ENCODE data around the gene ADCY6.

ADCY6 gene

DNA sequence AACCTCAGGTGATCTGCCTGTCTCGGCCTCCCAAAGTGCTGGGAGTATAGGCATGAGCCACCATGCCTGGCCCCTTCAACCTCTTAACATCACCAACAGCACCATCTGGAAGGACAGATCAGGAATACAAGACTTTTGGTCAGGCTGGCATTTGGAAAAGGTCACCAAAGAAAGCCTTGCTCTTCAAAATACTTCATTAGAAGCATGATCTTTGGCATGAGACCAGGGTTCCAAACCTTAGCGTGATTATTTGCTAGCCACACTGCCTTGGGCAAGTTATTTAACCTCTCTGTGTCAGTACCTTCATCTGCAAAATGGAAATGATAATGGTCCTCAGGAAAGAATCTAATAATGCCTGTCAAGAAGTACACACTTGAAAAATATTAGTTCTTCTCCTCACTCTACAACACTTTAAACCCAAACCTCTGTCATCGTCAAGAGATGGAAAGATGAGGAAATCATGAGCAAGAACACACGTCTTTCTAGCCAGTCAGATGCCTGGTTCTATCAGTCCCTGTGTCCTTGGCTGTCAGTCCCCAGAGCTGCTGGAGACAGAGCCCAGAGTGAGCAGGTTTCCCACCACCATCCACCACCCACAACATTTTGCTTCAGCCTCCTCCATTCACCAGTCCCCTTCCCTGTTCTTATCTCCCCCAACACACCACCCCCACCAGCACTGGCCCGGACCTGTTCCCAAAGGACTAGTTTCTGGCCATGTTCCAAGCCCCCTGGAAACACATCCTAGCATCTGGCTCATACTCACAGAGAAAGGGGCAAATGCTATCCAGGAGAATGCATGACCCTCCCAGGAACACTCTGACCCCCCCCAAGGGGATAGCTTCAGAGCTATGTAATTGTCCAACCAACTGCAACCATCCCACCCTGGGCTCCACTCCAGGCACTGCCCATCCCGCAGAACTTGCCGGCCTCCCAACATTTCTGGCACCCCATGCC is 2.0 kb downstream of the ADCY6 start:
- in situ Hi-C loops (cut with HindIII; ENCODE audit: low sequenced_read_pairs), result no loop called here

DNA sequence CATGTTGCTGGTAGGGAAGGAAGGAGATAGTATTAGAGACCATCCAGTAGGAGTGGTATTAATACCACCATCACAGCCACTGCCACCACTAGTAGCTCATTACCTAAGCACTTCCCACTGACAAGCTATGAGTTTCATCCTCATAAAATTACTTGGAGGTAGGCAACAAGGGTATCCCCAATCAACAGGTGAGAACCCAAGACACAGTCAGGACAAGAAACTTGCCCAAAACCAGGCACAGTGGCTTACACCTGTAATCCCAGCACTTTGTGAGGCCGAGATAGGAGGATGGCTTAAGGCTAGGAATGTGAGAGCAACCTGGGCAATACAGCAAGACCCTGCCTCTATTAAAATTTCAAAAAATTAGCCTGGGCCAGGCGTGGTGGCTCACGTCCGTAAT is 5.5 kb downstream of the ADCY6 start:
- in situ Hi-C loops (cut with HindIII; ENCODE audit: low sequenced_read_pairs), result no loop called here

DNA sequence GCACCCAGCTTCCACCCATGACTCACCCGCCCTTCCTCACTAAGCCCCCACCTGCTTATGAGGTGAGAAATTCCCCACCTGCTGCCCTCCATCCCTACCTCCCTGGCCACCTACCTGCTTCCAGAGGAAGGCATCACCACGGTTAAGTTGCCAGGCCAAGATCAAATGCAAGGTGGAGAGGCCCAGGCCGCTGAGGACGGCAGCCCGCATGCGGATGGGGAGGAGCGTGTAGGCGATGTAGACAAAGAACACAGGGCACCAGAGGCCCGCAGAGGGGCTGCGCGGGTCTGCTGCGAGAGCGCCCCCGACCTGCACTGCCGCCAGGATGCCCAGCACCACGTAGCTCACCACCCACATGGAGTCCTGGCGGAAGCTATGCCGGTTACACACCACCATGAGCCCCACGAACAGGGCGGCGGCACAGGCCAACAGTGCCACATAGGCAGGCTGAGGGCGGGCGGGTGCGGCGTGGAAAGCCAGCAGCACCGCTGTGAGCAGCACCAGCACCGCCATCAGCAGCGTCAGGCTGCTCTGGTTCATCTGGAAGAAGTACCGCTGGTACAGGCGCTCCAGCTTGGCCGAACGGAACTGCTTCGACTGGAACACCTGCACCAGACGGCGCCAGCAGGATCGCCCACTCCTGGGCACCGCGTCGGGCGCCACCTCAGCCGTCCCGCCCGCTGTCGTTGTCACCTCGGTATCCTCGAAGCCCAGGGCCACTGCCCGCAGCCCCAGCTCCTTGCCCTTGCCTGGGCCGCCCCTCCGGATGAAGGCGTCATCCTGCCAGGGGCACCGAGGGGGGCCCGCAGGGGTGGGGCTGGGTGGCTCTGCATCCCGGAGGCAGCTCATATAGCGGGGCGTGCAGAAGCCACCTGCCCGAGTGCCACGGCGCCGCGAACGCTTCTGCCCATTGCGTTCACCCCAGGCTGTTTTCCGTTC is 6.2 kb downstream of the ADCY6 start:
- in situ Hi-C loops (cut with HindIII; ENCODE audit: low sequenced_read_pairs), result no loop called here

DNA sequence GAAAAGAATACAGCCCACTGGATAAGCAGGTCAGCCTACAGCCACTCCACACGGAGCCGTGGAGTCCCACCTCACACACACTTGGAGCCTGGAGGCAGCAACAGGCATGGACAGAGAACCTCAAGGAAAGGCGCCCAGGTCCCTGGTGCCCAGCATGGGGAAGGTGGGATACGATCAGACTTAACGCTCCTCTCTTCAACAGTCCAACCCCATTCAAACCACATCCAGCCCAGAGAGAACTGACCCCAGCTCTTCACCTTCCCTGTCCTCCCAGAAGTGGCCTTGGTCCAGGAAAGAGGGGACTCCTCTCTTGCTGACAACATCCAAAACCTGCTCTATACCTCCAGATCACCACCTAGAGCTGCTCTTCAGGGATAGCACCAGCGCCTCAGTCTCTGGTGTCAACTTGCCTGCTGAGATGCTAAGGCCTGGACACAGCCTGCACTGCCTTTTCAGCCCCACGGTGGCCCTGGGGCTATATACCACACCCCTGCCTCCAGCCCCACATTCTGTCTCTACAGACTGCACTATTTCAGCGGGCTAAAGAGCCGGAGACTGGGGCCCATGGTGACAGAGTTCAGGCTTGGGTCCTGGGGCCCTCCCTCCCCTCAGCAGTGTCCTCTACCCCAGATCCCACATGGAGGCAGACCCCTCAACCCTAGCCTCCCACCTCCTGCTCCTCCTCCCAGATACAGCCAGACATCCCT is 7.0 kb downstream of the ADCY6 start:
- in situ Hi-C loops (cut with HindIII; ENCODE audit: low sequenced_read_pairs), result no loop called here

DNA sequence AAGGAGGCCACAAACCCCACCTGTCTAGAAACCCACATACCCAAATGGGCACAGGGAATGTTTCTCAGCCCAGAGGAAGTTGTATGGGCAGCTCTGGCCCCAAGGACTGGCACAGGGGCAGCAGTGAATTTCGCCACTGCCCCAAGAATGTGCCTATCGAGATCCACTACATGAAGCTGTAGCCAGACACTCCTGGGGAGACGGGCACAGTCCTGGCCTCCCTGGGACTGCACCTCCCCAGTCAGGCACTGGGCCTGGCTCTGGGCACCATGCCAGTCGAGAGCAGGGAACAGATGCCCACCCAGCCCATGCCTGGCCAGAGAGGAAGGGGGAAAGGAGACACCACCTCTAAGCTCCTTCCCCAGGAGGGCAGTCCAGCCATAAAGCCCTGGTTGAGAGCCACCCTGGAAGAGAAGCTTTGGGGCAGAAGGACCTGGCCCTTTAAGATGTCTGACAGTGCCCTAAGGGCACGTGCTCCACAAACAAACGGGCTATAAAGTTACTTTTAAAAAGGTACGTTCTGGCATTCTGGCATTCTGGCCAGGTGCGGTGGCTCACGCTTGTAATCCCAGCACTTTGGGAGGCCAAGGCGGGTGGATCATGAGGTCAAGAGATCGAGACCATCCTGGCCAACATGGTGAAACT is 8.4 kb downstream of the ADCY6 start:
- in situ Hi-C loops (cut with HindIII; ENCODE audit: low sequenced_read_pairs), result no loop called here

DNA sequence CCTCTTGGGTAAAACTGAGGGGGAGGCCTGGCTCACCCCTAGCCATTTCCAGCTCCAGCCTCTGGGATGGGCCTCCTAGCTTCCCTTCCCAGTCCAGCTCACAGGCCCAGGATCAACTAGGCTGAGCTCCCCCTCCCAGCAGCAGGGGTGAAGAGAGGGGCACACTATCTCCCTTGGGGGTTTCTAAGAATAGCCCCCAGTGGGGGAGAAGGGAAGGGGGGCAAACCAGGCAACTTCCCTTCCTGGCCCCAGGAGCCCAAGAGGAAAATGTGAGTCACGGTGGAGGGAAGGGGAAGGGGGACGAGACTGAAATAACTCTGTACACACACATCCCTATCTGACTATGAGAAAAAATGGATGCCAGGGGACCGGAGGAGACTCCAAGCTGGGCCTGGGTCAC is 9.0 kb downstream of the ADCY6 start:
- in situ Hi-C loops (cut with HindIII; ENCODE audit: low sequenced_read_pairs), result no loop called here

DNA sequence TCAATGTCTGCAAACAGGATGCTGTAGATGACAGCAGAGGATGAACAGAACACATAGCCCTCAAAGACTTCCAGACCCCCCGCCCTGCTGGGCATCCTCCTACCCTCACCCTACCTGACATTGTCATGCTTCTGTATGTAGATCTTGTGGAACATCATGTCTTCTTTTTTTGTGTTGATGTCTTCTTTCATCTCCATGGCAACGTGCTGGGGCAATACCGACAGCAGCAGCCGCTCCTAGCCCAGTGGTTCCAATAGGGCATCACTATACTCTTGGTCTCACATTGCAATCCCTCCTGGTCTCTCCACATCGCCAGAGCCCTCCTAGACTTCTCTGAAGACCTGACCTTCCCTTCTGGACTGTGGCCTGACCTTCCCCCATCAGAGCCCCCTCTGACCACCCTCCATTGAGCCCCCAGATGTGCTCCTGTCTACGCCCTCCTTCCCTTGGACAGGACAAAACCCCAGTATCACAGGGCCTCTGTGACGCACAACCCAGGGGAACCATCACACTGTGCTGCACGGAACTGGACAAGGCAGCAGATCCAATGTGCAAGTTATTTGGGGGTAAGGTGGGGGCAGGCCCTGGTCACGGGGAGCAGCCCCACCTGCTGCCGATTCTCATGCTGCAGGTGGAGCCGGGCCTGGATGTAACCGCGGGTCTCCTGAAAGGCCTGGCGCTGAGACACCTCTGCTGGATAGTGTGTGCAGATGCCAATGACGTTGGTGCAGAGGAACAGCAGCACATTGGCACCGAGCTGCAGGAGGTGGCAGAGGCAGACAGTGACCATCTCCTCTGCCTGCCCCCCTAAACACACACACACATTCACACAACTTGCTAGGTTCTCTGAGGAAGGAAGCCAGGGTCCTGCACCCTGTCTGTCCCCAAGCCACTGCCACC is 11.1 kb downstream of the ADCY6 start:
- in situ Hi-C loops (cut with HindIII; ENCODE audit: low sequenced_read_pairs), result no loop called here

GRCh38 chr12:48776956-48777355 is 11.9 kb downstream of the ADCY6 start:
- in situ Hi-C loops (cut with HindIII; ENCODE audit: low sequenced_read_pairs), result no loop called here

DNA sequence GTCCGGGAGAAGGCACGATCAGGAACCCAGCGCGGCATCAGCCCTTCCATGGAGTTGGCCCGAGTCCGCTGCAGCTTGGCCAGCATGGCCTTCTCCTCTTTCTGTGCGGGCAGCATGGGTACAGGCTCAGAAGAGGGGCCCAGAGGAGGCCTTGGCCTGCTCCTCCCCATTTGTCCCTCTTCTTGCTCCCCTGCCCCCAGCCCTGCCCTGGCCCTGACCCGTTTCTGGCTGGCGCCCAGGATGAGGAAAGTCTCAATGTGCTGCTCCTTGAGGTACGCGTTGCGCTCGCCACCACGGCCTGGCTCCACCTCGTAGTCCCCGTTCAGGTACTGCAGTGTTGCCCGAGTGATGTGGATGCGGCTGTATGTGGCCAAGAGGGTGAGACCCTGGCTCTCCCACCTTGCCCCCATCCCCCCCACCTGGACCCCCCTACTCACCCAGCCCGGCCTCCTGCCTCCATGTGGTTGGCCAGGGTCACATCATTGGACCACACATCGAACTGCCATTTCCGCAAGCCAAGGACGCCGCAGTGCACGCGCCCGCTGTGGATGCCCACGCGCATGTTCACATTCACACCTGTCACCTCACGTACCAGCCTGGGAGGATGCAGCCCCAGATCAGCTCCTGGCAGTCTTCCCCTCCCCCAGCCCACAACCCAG is 12.8 kb downstream of the ADCY6 start:
- in situ Hi-C loops (cut with HindIII; ENCODE audit: low sequenced_read_pairs), result no loop called here

GRCh38 chr12:48775299-48775698 is 13.6 kb downstream of the ADCY6 start:
- in situ Hi-C loops (cut with HindIII; ENCODE audit: low sequenced_read_pairs), result no loop called here

- in situ Hi-C loops (cut with HindIII; ENCODE audit: low sequenced_read_pairs), result no loop called here
Measured at GRCh38 chr12:48774516-48774915, 14.4 kb downstream of the ADCY6 start.

GRCh38 chr12:48773686-48774085 is 15.2 kb downstream of the ADCY6 start:
- in situ Hi-C loops (cut with HindIII; ENCODE audit: low sequenced_read_pairs), result no loop called here

DNA sequence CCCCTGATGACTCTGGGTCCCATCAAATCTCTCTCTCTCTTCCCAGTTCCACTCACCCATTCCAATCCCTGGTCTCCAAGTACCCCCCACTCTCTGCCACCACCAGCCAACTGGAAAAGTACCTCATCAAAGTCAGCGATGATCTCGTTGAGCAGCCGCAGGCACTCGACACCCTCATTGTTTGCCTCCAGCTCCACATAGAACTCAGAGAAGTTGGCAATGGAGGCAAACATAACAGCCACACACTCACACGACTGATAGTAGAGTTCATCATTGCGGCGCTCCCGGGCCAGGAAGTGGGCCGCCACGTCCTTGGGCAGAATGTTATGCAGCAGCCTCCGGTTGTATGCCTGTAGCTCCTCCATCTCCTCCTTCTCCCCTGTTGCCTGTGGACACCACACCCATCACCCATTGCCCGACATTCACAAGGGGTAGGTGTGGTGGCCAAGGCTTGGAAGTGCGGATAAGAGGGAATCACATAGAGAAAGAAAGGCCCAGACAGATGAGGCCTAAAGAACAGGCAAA is 17.2 kb downstream of the ADCY6 start:
- in situ Hi-C loops (cut with HindIII; ENCODE audit: low sequenced_read_pairs), result no loop called here

DNA sequence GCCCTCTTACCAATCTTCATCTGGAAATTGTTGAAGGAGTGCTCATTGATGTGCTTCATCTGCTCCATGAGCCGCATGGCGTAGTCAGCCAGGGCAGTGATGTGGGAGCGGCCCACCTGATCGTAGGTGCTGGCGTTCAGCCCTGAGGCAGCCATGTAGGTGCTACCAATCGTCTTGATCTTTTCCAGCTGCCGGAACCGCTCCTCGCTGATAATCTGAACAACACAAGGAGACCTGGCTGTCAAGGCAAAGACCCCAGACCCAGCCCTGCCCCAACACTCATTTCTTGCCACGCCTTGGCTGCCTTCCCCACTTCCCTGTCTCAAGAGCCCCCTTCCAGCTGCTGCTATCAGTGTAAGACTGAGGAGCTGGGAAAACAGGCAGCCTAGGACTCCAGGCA is 18.1 kb downstream of the ADCY6 start:
- in situ Hi-C loops (cut with HindIII; ENCODE audit: low sequenced_read_pairs), result no loop called here

DNA sequence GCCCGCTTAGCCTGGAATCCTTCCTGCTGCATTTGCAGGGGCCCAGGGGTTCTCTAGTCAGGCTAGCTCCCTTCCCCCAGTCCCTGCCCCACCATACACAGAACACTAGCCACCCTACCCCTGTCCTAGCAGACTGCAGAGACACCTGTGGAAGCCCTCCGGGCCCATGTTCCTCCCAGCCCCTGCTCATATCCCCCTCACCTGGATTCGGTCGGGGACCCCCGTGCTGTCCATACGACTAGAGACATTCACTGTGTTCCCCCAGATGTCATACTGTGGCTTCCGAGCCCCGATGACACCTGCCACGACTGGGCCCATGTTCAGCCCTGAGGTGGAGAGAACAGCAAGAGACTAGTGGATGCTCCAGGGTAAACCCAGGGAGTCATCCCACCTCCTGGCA is 20.2 kb downstream of the ADCY6 start:
- in situ Hi-C loops (cut with HindIII; ENCODE audit: low sequenced_read_pairs), result no loop called here

DNA sequence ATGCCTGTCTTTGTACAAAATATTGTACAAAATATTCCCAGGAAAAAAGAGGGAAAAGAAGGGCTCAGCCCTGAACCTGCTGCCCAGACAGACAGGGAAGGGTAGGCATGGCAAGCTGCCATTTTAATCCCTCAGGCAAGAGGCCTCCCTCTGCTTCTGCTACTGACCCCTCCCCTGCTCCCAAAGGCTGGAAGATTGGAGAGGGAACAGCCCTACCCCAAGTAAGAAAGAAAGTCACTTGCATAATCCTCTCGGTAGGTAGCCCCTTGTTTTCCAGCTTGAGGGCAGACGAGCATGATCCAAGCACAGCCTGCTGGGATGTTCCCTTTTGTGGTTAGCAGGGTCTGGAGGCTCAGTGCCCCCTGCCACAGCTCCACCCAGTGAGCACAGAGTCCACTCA is 20.7 kb downstream of the ADCY6 start:
- in situ Hi-C loops (cut with HindIII; ENCODE audit: low sequenced_read_pairs), result no loop called here

GRCh38 chr12:48767521-48767920 is 21.4 kb downstream of the ADCY6 start:
- in situ Hi-C loops (cut with HindIII; ENCODE audit: low sequenced_read_pairs), result no loop called here

DNA sequence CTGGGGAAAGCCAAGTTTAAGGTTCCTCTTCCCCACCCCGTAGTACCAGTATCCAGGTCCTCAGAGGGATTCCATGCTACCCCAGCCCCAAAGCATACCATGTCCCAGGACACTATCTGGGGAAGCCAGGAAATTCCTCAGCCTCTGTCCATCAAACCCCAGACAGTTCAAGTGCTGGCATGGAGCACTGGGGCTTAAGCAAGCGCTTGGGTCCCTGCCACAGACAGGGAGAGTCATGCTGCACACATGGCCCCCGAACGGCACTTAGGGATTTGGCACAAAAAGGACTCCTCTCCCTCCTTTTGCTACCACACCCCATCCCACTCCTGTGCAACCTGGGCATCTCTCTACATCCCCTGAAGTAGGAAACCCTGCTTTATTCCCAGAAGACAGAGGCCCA is 21.8 kb downstream of the ADCY6 start:
- in situ Hi-C loops (cut with HindIII; ENCODE audit: low sequenced_read_pairs), result no loop called here

DNA sequence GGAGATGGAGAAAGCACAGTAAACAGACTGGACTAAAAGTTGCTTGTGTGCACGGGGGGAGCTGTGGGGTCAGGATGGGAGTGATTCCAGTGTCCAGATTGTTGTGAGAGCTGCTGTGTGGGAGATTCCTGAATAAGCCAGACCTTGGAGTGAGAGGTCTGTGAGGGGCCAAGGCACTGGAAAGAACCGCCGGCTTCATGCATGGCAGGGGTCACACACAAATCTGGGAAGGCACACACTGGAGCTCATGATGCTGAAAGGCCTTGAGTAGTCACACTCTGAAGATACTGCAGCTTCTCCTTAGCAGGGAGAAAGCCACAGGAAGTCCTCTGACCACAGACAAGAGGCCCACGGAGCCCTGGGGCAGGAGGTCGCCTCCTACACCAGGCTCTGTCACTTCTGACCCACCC is 23.1 kb downstream of the ADCY6 start:
- in situ Hi-C loops (cut with HindIII; ENCODE audit: low sequenced_read_pairs), result no loop called here

All from DLD1 (cell line).